ENCODE data around the gene SLK.

GRCh38 chr10:103968441-103969391 is 1.8 kb downstream of the SLK start:
- TF ChIP-seq, protein P1, sequence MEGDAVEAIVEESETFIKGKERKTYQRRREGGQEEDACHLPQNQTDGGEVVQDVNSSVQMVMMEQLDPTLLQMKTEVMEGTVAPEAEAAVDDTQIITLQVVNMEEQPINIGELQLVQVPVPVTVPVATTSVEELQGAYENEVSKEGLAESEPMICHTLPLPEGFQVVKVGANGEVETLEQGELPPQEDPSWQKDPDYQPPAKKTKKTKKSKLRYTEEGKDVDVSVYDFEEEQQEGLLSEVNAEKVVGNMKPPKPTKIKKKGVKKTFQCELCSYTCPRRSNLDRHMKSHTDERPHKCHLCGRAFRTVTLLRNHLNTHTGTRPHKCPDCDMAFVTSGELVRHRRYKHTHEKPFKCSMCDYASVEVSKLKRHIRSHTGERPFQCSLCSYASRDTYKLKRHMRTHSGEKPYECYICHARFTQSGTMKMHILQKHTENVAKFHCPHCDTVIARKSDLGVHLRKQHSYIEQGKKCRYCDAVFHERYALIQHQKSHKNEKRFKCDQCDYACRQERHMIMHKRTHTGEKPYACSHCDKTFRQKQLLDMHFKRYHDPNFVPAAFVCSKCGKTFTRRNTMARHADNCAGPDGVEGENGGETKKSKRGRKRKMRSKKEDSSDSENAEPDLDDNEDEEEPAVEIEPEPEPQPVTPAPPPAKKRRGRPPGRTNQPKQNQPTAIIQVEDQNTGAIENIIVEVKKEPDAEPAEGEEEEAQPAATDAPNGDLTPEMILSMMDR (IDR thresholded peaks at IDR 0.05), result no peak
- no peak for TF ChIP-seq POLR2A (IDR thresholded peaks at IDR 0.05)

Measured in tibial nerve (tissue), 3 donors.